NCI-H2081 (cell line): ENCODE results near the gene ABHD17C.
A peak's percentile ranks its signal among the peaks of the same experiment; 100 is the strongest.

Experiments used
- DNase-seq, 2 experiments: peaks; one replicate each; lab custom pipeline; 2025; lab: John Stamatoyannopoulos, UW

ABHD17C gene

DNA sequence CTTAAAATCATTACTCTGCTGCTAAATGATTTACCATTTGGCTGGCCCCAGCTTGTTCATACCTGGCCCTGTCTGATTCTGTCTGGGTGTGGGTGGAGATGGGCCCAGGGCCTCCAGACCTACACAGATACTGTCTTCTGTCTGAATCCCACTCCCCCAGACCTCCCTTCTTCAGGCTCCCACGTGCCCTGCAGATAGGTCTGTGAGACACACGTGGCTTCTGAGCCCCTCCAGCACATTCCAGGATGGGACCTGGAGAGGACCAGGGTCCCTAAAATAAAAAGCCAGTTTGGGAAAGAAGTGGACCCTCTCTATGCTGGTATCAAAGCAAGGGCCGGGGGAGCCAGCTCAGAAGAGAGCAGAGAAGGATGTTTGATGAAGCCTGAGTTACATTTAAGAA is 69.4 kb downstream of the ABHD17C start:
- DNase-seq, result no peak

DNA sequence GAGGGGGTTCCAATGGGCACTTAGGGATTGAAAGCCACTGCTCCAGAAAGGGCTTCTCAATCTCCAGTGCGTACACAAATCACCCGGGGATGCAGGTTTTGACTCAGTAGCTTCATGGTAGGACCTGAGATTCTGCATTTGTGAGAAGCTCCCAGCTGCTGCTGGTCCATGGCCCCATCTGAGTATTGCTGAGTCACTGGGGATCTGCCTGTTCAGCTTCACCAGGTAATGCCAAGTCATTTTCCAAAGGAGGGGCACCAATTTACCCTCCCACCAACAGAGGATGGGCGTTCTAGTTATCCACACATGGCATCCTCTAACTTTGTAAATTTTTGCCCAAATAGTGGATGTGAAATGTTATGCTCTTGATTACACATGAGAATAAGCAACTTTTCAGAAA is 71.2 kb downstream of the ABHD17C start:
- DNase-seq, result no peak

DNA sequence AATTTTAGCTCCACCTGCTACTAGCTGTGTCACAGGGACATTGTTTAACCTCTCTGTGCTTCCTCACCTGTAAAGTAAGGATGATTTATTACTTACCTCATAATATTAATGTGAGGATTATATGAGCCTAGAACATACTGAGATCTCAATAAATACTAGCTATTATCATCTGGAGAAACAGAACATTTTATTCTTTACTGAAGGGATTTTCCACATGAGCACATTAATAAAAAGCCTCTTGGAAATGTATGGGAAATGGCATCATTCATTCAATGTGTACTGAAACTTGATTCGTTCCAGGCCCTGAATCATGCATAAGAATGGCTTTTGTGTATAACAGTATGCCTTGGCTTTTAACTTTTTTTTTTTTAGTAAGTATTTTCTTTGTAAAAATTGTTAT is 73.0 kb downstream of the ABHD17C start:
- DNase-seq, result no peak

DNA sequence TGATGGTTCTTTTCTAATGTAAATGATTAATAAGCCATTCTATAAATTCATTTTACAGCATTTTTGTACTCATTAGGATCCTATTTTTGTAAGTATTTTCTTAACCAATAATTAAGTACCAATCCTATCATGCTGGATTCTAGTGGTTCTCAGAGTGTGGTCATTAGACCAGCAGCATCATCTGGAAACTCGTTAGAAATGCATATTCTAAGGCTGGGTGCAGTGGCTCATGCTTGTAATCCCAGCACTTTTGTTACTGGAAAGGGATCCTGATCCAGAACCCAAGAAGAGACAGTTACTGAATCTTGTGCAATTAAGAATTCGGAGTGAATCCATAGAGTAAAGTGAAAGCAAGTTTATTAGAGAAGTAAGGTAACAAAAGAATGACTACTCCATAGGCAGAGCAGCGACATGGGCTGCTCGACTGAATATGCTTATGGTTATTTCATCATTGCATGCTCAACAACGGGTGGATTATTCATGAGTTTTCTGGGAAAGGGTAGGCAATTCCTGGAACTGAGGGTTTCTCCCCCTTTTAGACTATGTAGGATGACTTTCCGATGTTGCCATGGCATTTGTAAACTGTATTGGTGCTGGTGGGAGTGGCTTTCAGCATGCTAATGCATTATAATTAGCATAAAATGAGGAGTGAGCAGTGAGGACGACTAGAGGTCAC is 74.2 kb downstream of the ABHD17C start:
- DNase-seq, result no peak

DNA sequence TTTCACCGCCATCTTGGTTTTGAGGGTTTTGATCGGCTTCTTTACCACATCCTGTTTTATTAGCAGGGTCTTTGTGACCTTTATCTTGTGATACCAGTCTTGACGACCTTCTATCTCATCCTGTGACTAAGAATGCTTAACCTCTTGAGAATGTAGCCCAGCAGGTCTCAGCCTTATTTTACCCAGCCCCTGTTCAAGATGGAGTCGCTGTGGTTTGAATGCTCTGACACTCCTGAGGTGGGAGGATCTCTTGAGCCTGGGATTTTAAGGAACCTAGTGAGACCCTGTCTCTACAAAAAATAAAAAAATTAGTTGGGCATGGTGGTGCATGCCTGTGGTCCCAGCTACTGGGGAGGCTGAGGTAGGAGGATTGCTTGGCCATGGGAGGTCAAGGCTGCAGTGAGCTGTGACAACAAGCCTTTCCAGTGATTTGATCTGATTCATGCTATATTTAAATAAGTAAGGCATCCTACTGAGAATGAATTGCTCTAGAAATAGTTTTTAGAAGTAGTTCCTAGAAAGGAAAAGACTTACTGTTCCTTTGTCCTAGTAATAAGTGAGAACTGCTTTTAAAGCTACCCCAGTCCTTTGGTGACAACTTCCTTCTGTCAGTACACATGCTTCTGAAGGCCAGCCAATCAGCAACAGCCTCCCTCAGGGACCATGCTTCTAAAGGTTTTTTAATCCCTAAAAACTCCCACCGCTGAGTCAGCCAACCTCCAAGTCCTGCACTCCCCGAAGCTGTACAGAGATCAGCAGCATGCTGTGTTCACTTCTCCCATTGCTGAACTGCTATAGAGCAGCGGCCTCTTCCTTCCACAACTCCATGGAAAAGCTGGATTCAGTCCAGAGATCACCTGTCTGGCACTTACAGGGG is 75.0 kb downstream of the ABHD17C start:
- DNase-seq, result no peak

DNA sequence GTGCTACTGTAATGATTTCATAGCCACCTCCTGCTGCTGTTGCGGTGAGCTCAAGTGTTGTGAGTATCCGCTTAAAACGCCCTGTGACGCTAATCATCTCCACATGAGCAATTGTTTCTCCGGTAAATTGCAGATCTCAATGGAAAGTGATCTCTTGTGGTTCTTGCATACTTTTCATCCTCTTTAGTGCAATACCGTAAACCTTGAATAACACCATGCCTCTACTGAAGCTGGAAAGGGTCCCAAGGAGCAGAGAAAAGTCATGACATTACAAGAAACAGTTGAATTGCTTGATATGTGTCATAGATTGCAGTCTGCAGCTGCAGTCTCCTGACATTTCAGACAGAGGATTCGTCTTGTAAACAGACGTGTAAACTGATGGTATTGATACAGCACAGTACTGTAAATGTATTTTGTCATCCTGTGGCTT is 78.0 kb downstream of the ABHD17C start:
- DNase-seq, result peak in 1 of 2 experiments; percentile 62

DNA sequence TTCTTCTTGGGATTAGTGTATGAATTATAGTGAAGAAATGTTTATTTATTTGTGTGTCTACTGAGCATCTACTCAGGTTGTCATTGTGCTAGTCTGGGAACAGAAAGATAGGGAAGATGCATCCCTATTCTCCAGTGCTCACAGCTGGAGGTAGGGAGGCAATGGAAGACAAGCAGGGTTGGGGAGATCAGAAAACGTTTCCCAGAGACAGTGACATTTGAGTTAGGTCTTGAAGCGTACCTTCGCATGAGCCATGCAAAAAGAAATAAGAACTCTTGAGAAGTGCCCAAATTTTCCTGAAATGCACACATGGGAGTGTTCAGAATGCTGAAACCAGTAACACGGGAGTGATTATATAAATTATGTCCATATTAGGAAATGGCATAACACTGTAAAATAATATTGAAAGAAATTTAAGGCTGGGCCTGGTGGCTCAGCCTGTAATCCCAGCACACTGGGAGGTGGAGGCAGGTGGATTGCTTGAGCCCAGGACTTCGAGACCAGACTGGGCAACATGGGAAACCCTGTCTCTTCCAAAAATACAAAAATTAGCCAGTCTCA is 78.8 kb downstream of the ABHD17C start:
- DNase-seq, result no peak

DNA sequence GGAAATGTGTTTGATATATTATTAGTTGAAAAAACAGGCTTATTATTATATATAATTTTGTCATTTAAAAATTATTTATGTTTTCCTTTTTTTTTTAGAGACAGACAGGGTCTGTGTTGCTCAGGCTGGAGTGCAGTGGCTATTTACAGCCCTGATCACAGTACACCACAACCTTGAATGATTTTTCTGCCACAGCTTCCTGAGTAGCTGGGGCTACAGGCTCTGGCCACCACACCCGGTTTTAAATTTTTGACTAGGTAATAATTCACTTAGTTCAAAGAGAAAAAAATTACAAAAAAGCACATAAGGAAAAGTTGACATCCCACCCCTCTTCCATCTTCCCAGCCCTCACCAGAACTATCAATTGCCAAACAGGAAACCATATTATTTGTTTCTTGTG is 79.4 kb downstream of the ABHD17C start:
- no peak for DNase-seq

DNA sequence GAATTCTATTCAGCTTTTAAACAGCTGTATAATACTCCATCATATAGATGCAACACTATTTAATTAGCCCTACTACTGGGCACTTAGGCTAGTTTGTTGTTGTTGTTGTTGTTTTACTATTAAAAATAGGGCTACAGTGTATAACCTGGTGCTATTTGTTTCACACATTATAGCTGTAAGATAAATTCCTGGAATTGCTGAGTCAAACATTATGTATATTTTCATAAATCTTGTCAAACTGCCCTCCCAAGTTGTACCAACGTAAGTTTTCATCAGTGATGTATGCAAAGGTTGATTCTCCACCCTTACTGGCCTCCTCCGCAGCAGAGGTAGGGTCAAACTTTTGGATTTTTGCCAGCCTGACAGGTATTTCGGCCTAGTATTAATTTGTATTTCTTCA is 80.2 kb downstream of the ABHD17C start:
- no peak for DNase-seq

DNA sequence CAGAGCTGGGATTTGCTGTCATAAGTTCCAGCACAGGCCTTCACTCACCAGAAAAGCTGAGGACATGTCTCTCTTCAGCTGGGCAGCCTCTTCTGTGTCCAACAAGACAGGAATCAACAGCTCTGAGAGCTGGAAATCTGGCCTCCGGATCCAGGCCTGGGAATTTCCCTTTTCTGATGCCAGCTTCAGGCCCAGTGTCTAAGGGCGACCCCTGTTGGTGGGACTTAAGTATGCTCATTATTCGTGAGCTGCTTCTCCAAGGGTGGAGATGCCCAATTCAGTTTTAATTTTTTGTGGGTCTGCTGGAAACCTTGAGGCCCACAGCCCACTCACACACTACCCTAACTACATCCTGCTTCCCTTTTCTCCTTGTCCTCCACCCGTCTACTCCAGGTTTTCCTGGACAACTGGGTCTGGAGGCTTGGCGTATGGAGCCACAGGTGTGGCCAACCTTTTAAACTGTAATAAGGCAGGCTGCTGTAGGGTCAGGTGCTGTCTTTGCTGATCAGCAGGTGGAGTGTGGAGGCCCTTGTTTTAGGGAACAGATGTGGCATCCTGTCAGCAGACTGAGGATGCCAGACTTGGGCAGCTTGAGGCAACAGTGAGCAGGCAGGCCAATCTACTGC is 81.4 kb downstream of the ABHD17C start:
- peak; percentile 78 to 81 for DNase-seq

DNA sequence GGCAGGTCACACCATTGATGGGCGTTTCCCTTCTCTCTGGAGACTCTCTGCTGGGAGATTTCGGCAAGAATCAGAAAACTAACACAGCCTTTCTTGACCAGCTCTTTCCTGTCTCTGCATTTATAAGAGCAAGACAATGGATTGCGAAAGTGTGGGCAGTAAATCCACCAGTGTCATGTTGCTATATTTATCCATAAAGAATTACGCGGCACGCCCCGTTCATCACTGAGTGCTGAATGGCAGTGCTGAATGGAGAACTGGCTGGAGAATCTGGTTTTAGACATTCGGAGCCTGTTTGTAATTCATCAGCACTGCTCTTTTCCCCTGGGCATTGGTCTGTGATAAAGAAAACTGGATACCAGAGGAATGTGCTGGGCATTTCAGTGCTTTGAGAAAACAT is 82.0 kb downstream of the ABHD17C start:
- DNase-seq, result peak in 1 of 2 experiments; percentile 7

DNA sequence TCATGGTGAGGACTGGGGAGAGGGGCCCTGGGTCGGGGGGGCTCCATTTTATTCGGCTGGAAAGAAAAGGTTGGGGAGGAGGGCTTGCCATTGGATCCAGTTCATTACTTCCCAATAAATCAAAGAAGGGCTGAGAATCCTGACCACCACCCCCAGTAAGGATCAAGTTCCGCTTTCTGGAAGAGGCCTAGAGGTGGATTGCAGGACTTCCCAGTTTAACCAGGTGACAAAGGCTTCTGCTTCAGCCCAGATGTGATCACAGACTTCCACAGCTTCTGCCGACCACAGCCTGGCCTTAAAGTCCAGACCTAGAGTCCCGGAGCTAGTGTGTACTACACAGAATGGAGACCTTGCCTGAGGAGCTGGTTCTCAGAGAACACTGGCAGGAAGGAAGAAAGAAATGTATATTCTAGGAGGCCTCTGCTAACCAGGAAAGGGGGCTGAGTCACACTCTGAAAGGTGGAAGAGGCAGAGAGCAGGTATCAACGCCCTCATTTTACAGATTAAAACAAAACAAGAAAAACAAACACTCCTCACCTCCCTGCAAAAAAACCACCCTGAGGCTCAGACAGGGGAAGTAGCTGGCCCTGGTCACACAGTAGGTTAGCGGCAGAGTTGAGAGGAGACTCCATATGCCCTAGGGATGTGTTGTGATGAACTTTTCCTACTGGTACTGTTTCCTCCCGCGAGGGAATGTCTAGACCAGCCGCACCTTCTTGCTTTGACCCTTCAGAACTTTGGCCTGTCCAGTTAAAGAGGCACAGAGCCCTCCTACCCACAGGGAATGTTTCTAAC is 82.9 kb downstream of the ABHD17C start:
- no peak for DNase-seq

DNA sequence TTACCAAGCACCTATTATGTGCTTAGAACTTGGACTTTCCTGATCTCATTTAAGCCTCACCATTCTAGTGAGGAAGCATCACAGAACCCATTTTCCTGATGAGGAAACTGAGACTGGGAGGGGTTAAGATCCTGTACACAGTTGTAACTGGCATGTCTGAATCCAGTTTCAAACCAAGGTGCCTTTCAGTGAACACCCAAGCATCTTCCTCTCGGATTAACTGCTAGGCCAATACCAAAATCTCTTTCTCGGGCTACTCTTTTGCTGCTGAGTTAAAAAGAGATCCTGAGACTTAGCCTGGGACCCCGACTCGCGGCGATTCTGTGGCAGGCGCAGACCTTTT is 83.5 kb downstream of the ABHD17C start:
- no peak for DNase-seq

DNA sequence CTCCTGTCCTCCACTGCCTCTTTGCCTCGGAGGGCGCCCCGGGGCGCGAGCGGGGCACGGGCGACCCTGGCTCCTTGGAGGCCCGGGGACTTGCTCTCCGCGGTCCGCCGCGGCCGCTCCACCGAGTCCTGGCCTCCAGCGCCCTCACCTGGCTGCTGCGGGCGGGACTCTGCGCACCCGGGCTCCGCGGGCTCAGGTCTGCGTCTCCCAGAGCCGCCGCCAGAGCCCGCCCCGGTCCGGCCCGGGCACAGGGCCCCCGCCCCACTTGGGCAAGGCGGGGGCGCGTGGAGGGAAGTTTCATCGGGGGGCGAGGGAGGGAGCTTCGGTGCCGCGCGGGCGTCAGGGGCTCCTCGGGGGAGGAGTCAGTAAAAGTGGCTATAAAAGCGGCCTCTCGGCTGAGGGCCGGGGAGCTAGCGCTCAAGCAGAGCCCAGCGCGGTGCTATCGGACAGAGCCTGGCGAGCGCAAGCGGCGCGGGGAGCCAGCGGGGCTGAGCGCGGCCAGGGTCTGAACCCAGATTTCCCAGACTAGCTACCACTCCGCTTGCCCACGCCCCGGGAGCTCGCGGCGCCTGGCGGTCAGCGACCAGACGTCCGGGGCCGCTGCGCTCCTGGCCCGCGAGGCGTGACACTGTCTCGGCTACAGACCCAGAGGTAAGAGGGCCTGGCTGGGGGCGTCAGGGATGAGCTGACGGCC is 84.0 kb downstream of the ABHD17C start, which contains the start of gene CEMIP:
Gene CEMIP, plus strand, starts transcription at position 407 of the 694 bp plus-strand sequence. CDS start 94,510 bp downstream, outside the sequence.
- peak; percentile 86 for DNase-seq

DNA sequence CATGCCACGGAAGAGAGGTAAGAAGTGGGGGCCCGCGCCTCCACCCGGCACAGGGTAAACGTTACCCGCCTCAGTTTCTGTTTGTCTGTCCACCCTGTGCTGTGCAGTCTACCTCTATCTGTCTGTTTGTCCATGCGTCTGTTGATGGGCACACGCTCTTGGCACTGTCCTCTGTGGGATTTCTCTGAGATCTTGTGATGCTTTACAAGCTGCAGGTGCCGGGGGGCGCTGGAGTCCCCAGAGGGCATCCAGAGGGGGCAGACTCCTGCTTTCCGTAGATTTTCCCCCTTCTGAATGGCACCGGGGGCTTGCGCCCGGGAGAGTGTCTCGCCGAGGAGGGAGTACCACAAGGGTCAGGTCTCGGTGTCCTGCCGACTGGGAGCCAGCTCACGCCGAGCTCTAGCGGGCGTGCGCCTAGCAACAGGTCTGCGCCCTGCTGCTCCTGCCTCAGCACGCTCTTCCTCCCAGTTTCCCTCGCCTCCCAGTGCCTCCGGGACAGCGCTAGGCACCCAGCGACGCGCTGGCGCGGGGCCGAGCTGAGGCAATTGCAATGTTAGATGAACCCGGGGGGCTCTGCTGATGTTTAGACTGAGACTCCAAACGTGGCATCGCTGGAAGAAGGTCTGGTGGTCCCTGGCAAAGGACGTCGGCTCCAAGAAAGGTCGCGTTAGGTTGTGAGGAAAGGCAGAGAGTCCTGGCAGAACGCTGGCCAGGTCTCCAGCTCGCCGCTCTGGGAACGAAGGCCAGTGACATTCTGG is 84.7 kb downstream of the ABHD17C start:
- peak; percentile 45 to 71 for DNase-seq

DNA sequence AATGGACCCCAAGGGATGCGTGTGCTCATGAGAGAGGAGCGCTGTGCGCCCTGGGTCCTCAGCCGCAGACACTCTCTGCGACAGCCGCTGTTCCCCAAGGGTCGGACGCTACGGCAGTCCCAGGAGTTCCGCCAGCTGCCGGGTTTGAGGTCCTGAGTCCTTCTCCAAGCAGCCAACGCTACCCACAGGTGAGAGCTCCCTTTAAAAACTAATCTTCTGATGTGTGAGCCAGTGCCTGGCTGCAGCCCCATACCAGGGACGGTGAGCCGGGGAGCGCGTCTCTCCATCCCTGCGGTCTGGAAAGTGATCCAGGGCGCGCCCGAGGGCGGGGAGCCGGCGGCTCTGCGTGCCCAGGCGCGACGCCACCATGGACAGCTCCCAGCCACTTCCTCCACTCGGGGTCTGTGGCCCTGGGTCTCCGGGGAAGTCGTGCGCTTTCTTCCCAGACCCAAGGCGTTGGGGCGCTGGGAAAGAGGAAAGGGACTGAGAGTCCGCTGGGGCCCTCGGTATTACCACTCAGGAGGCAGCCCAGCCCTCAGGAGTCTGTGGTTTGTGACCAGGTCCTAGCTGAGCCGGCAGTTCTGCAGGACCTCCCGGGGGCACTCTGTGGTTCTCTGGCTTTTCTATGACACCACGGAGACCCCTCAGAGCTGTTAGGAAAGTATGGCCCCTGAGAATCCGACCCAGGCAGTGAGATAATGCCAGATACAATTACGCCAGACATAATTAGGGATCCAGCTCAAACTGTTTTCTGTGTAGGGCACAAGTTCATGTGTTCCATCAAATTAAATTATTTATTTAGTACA is 85.5 kb downstream of the ABHD17C start:
- no peak for DNase-seq

DNA sequence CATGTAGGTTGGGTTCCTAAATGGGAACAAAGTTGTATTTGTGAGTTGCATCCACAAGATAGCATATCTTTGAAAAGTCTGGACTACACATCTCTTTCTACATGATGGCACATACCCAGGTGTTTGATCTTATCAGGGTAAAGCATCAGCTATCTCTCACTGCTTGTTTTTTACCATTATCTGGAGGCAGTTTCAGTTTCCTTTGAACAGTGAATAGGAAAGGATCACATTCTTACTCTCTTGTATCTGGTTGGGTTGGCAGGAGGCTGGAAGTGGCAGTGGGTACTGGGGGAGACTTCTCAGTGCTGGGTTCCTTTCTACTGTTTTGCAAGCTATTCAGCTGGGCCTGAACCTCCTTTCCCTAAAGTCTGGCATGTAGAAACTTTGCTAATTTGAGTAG is 88.2 kb downstream of the ABHD17C start:
- DNase-seq, result no peak

DNA sequence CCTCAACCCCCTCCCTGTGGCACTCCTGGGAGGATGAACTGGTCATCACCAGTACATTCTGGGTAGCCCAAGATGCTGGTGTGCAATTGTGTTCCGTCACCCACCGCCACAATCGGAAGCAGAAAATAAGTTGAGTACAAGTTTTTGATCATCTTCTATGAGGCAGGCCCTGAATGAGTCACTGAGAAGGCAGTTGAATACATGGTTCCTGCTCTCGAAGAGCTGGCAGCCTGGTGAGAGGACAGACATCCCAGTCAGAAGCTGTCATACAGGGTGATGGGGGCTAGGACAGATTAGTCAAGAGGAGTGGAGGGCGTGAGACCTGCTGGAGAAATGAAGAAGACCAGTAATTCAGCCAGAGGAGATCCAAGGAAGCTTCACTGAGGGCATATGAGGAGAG is 90.2 kb downstream of the ABHD17C start:
- DNase-seq, result no peak

DNA sequence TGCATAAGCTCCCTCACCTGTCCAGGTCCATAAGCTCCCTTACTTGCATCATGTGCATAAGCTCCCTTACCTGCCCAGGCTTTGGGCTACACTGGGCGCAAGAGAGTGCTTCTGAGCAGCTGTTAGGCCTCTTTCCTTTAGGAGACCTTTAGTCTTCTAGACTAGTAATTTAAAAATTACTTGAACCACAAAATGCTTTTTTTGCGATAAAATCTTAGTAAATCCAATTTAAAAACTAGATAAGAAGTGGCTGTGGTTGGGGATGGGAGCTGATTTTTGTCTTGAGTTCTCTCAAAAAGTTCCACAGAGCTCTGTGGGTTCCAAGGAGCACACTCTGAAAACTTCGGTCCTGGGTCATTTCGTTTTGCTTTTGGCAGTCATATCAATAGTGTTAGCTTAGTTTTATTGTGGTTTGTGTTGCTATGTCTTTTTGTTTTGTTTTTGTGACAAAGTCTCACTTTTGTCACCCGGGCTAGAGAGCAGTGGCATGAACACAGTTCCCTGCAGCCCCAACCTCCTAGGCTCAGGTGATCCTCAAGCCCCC is 90.8 kb downstream of the ABHD17C start:
- no peak for DNase-seq
